GM12878 (cell line): ENCODE data around the gene NAB1. TPM values are rescaled to one million over a fixed set of nuclear protein-coding genes. Genes with fewer than 3 reads are reported as not detected.

Experiments
- ATAC-seq: fragments of 200-7000 bp; cut with Tn5 transposase; 3 replicates; pipeline ENCODE4 v1.9.1; 2020; ENCODE audit warnings: mild to moderate bottlenecking, moderate library complexity
- BruUV-seq: library from RNA; stranded (reverse); fragments of 400-500 nt; replicated peaks from 2 replicates; lab custom pipeline; 2021; lab: Mats Ljungman, UMichigan
- CTCF ChIA-PET: fragments of 300-600 bp; sonication (Branson Sonifier 250); formaldehyde crosslinking; extraction: SDS; loops from one replicate; lab custom pipeline; 2021; ENCODE audit warnings: inconsistent platforms; lab: Yijun Ruan, JAX
- POLR2A ChIA-PET: fragments of 350-600 bp; formaldehyde crosslinking; extraction: SDS; loops from one replicate; lab custom pipeline; 2021; ENCODE audit warnings: inconsistent platforms; lab: Charles Lee
- RAD21 ChIA-PET: fragments of 300-600 bp; sonication (Branson Sonifier 250); formaldehyde crosslinking; loops from one replicate; lab custom pipeline; 2023; ENCODE audit warnings: antibody characterized with exemption; ENCODE audit not compliant: unreplicated experiment; lab: Charles Lee
- SMC1A ChIA-PET: fragments of 300-600 bp; sonication (Branson Sonifier 250); formaldehyde crosslinking; loops from one replicate; lab custom pipeline; 2023; ENCODE audit not compliant: unreplicated experiment, uncharacterized antibody; lab: Charles Lee
- DNase-seq: peaks from one replicate; pipeline ENCODE4 v3.0.0-alpha.2; 2011; ENCODE audit warnings: low read depth, low spot score
- FAIRE-seq: peaks from 3 replicates; lab custom pipeline; 2011; peaks lifted over from hg19 to GRCh38; lab: Jason Lieb, UNC
- H2AFZ ChIP-seq: 2 replicates; pipeline ENCODE4 v1.6.0; 2011; ENCODE audit warnings: low read depth, low read length, control low read depth; ENCODE audit not compliant: control insufficient read depth
- H3K27ac ChIP-seq: 2 replicates; pipeline ENCODE4 v1.5.1; 2011; ENCODE audit warnings: control low read depth; ENCODE audit not compliant: control insufficient read depth, insufficient read depth
- H3K27me3 ChIP-seq, 2 experiments: replicated peaks in 1 of 2; 2 replicates each; pipeline versions ENCODE4 v1.6.0 to v1.6.1; 2011; ENCODE audit warnings: low read length in 1 of 2; ENCODE audit not compliant: control insufficient read depth in 2 of 2, insufficient read depth in 2 of 2
- H3K36me3 ChIP-seq, 2 experiments: 2 replicates each; pipeline ENCODE4 v1.5.1; 2011; ENCODE audit warnings: low read length in 1 of 2; ENCODE audit not compliant: control insufficient read depth in 2 of 2, insufficient read depth in 2 of 2
- H3K4me1 ChIP-seq: 2 replicates; pipeline ENCODE4 v1.6.1; 2011; ENCODE audit warnings: mild to moderate bottlenecking, low read length, moderate library complexity, mixed read lengths; ENCODE audit not compliant: control insufficient read depth, insufficient read depth
- H3K4me2 ChIP-seq: 2 replicates; pipeline ENCODE4 v1.6.0; 2011; ENCODE audit warnings: control low read depth; ENCODE audit not compliant: control insufficient read depth, insufficient read depth
- H3K4me3 ChIP-seq: fragments of 200-600 bp; sonication (generic); 2 replicates; pipeline ENCODE4 v1.5.1; 2016
- H3K79me2 ChIP-seq: 2 replicates; pipeline ENCODE4 v1.6.0; 2011; ENCODE audit warnings: low read length; ENCODE audit not compliant: control insufficient read depth, insufficient read depth
- H3K9ac ChIP-seq: 2 replicates; pipeline ENCODE4 v1.8.0; 2011; ENCODE audit warnings: low read length, control low read depth, mixed read lengths; ENCODE audit not compliant: control insufficient read depth, insufficient read depth
- H3K9me3 ChIP-seq: replicated peaks from 3 replicates; pipeline ENCODE4 v1.5.1; 2011; ENCODE audit warnings: mild to moderate bottlenecking, low read length; ENCODE audit not compliant: control insufficient read depth, insufficient read depth
- H4K20me1 ChIP-seq: 2 replicates; pipeline ENCODE4 v1.6.0; 2011; ENCODE audit not compliant: control insufficient read depth, insufficient read depth
- KAT2A ChIP-seq: conservative IDR thresholded peaks from 2 replicates; pipeline ENCODE4 v1.6.1; 2011; ENCODE audit warnings: low read depth, low read length; ENCODE audit not compliant: control insufficient read depth
- POLR2AphosphoS2 ChIP-seq: IDR thresholded peaks from 2 replicates; pipeline ENCODE4 v1.6.1; 2011; ENCODE audit warnings: low read depth, mild to moderate bottlenecking, low read length, improper control_type of control experiment, moderate library complexity
- ZNF384 ChIP-seq: IDR thresholded peaks from 2 replicates; pipeline ENCODE4 v1.6.1; 2012; ENCODE audit warnings: low read depth, mild to moderate bottlenecking, low read length, improper control_type of control experiment, borderline replicate concordance
- WGBS: methylation state at CpG from one replicate; pipeline ENCODE4 v1.1.6; 2016; ENCODE audit warnings: low lambda C conversion rate; ENCODE audit not compliant: insufficient replicate concordance, insufficient coverage; ENCODE audit errors: missing lambda C conversion rate; 5-methylcytosine and 5-hydroxymethylcytosine counted together
- in situ Hi-C: fragments of 300-500 bp; cut with MboI; formaldehyde crosslinking; loops from 9 replicates; pipeline ENCODE4 v1.14.3; 2018; ENCODE audit warnings: mixed read lengths
- intact Hi-C: fragments of 100-400 bp; cut with micrococcal nuclease; formaldehyde crosslinking; loops from one replicate; pipeline ENCODE4 v1.14.2; 2022; ENCODE audit not compliant: unreplicated experiment
- polyA plus RNA-seq, 11 experiments: library from polyadenylated mRNA; depleted of rRNA in 4 of 11; unstranded in 6 of 11; stranded (reverse) in 5 of 11; fragments of >200 nt; fragmentation: Nextera tagmentation in 4 of 11; fragmentation: Illumina TruSeq in 1 of 11; extraction: Ambion mirVana in 4 of 11; extraction: Trizol in 1 of 11; gene quantifications; 1 replicate in 1 of 11; 2 replicates in 10 of 11; pipeline versions ENCODE4 v1.2.1 to v1.2.3, GENCODE V29; 2011 to 2016; ENCODE audit warnings: inconsistent platforms in 2 of 11, missing spikeins in 2 of 11, low read depth in 1 of 11
- total RNA-seq, 4 experiments: library from RNA; depleted of rRNA in 3 of 4; stranded (reverse); fragments of >200 nt in 3 of 4; fragmentation: Illumina TruSeq in 1 of 4; extraction: Trizol in 1 of 4; gene quantifications; 2 replicates each; pipeline versions ENCODE4 v1.2.1 to v1.2.3, GENCODE V29; 2013 to 2021
- TF ChIP-seq, protein P1 (sequence below): fragments of 150-350 bp; IDR thresholded peaks from 2 replicates; pipeline ENCODE4 v1.6.1; 2016; ENCODE audit warnings: low read depth, low read length

Gene NAB1
- total and polyA plus RNA-seq, 10 of the 15 experiments (the other 5 are each of a cell fraction or from before 2014, with no cell fraction given): 4.5 to 39.6 (median 23.0) TPM

DNA sequence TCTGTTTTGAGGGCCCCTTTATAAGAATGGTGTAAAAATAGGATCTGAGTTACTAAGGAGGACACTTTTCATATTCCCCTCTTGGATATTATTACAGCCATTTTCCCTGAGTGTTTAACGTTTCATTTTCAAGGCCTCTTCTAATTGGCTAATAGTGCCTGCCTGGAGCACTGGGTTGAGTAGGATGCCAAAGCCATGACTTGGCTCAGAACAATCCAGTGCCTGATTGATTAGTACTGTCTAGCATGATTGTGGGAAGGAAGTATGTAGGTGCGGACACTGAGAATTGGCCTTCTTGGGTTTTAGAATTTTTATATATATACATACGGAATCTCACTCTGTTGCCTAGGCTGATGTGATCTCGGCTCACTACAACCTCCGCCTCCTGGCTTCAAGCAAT lies 66.1 kb downstream of the NAB1 start:
- CTCF ChIA-PET: interaction anchor here (1.0 to 1.8 kb wide), 5 partner anchors 7 to 35 kb away, joined by 4 to 5 read pairs (median 4); no protein-coding TSS in a partner anchor
- H3K79me2 ChIP-seq: no peaks in the 10 kb centered on the region
- POLR2A ChIA-PET: interaction anchor here (0.6 kb wide), 1 partner anchor 21 kb away, joined by 3 read pairs; no protein-coding TSS in a partner anchor
- no peaks in the 10 kb centered on the region; the same call in 2 of the 3 replicates for H3K9me3 ChIP-seq
- H4K20me1 ChIP-seq: no peaks in the 10 kb centered on the region
- RAD21 ChIA-PET: interaction anchor here (2.9 kb wide), 1 partner anchor 11 kb away, joined by 17 read pairs; no protein-coding TSS in a partner anchor
- in situ Hi-C loops: no loop called here
- WGBS: 97% methylated on average over 5 of the region's 5 CpGs
- SMC1A ChIA-PET: interaction anchor here (0.7 to 8.8 kb wide), 5 partner anchors 12 to 302 kb away, joined by 3 to 121 read pairs (median 3); no protein-coding TSS in a partner anchor
- BruUV-seq: no TSS peak
- TF ChIP-seq, protein P1, sequence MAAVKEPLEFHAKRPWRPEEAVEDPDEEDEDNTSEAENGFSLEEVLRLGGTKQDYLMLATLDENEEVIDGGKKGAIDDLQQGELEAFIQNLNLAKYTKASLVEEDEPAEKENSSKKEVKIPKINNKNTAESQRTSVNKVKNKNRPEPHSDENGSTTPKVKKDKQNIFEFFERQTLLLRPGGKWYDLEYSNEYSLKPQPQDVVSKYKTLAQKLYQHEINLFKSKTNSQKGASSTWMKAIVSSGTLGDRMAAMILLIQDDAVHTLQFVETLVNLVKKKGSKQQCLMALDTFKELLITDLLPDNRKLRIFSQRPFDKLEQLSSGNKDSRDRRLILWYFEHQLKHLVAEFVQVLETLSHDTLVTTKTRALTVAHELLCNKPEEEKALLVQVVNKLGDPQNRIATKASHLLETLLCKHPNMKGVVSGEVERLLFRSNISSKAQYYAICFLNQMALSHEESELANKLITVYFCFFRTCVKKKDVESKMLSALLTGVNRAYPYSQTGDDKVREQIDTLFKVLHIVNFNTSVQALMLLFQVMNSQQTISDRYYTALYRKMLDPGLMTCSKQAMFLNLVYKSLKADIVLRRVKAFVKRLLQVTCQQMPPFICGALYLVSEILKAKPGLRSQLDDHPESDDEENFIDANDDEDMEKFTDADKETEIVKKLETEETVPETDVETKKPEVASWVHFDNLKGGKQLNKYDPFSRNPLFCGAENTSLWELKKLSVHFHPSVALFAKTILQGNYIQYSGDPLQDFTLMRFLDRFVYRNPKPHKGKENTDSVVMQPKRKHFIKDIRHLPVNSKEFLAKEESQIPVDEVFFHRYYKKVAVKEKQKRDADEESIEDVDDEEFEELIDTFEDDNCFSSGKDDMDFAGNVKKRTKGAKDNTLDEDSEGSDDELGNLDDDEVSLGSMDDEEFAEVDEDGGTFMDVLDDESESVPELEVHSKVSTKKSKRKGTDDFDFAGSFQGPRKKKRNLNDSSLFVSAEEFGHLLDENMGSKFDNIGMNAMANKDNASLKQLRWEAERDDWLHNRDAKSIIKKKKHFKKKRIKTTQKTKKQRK: no peak
- TF ChIP-seq ZNF384 (no peak), KAT2A (no peak), POLR2AphosphoS2 (no peak)
- TF ChIP-seq, all 136 proteins: peak for 0
- DNase-seq (no peak), FAIRE-seq (no peak), ATAC-seq (no peak)
- Histone ChIP-seq H3K4me3 (no peak overlapping the region), H3K36me3 (no peaks in the 10 kb centered on the region), H3K4me1 (peaks cover 13% of the 10 kb centered on the region), H3K27me3 (no peaks in the 10 kb centered on the region), H3K27ac (no peak overlapping the region), H3K9ac (no peak overlapping the region), H2AFZ (no peak overlapping the region), H3K4me2 (no peak overlapping the region)
- intact Hi-C loops: no loop called here
